HG03097 (cell line): Measurements from ENCODE around the gene HGS.
A peak's percentile ranks its signal among the peaks of the same experiment; 100 is the strongest.

Experiments used
- ATAC-seq: cut with Tn5 transposase; IDR thresholded peaks from one replicate; pipeline ENCODE4 v1.9.1; 2021; ENCODE audit not compliant: unreplicated experiment, low FRiP score

HGS gene

GRCh38 chr17:81683208-81683583 is 615 bp upstream of the HGS start:
- peak; percentile 9 for ATAC-seq

- ATAC-seq: no peak
These were observed 666 bp downstream of the HGS start for GRCh38 chr17:81684442-81684911.

DNA sequence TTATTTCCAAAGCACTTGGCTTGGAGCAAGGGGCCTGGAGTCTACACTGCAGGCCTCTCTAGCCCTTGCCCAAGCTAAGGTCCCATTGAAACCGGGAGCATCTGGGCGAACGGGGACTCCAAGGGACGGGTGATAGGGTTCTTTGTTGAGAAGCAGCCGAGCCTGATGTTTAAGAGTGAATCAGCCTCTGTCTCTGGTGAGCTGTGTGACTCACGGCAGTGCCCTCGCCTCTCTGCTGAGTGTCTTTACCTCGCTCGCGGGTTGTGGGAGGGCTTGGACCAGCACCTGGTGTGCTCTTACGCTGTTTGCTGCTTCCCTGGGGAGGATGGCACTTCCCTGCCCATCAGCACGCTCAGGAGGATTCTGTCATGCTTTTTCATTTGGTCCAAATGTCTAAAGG is 1.3 kb downstream of the HGS start:
- ATAC-seq: no peak

- ATAC-seq: no peak
These were observed 2.8 kb downstream of the HGS start for GRCh38 chr17:81686614-81687013.

DNA sequence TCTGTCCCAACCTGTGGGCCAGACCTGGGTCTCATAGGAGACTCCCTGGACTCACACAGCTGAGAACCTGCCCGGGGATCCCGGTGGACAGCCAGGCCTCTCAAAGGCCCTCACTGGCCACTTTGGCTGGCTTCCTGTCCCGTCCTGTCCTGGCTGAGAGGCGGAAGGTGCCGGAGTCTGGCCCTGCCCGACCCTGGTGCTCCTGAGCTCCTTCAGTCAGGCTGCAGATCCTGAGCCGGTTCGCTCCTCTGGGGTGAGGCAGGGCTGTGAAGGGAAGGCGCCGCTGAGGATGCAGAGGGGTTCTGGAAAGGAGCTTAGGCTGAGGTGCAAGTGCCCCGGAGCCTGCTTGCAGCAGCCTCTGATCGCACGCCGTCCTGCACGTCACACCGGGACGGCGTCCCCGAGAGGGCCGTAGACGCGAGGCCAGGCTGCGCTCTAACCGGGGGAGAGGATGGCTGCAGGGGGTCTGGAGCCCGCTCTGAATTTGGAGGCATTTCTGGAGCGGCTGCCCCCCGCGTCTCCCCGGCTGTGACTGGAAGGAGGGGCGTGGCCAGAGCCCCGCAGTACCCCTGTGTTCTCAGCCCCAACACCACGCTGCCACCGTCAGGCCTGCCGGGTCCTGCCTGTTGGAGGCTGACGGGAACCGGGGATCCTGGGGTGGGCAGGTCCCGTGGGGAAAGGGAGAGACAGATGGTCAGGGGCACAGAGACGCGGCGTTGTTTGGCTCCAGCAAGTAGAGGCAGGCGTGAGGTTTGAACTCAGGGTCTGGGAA is 4.1 kb downstream of the HGS start:
- no peak for ATAC-seq

DNA sequence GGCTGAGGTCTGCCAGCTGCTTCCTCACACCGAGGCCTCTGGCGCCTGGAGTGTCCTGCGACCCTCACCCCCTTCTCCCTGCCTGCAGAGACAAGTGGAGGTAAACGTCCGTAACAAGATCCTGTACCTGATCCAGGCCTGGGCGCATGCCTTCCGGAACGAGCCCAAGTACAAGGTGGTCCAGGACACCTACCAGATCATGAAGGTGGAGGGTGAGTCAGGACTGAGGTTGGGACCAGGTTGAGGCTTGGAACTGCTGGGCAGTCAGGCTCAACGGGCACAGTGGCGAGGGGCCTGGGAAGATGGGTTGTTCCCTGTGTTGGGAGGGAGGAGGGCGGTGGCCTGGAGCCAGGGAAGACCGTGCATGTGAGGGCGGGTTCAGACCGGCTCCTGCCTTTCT is 4.8 kb downstream of the HGS start:
- no peak for ATAC-seq

GRCh38 chr17:81690066-81690465 is 6.3 kb downstream of the HGS start:
- no peak for ATAC-seq

- ATAC-seq: no peak
These were observed 6.7 kb downstream of the HGS start for GRCh38 chr17:81690549-81690948.

- no peak for ATAC-seq
These were observed 7.4 kb downstream of the HGS start for GRCh38 chr17:81691196-81691595.

- ATAC-seq: no peak
These were observed 7.8 kb downstream of the HGS start for GRCh38 chr17:81691608-81692007.

- ATAC-seq: no peak
These were observed 9.8 kb downstream of the HGS start for GRCh38 chr17:81693509-81694210.

GRCh38 chr17:81694810-81695209 is 11.0 kb downstream of the HGS start:
- no peak for ATAC-seq

- ATAC-seq: no peak
These were observed 11.4 kb downstream of the HGS start for GRCh38 chr17:81695211-81695610.

DNA sequence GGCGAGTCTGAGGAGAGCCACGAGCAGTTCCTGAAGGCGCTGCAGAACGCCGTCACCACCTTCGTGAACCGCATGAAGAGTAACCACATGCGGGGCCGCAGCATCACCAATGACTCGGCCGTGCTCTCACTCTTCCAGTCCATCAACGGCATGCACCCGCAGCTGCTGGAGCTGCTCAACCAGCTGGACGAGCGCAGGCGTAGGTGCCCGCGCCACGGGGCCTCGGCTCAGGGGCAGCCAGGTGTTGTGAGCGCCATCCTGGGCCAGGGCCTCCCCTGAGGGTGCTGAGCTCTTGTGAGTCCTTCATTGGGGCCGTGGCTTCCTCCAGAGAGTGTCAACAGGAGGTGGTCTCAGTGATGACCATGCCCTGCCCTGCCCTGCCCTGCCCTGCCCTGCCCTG is 12.0 kb downstream of the HGS start:
- no peak for ATAC-seq

DNA sequence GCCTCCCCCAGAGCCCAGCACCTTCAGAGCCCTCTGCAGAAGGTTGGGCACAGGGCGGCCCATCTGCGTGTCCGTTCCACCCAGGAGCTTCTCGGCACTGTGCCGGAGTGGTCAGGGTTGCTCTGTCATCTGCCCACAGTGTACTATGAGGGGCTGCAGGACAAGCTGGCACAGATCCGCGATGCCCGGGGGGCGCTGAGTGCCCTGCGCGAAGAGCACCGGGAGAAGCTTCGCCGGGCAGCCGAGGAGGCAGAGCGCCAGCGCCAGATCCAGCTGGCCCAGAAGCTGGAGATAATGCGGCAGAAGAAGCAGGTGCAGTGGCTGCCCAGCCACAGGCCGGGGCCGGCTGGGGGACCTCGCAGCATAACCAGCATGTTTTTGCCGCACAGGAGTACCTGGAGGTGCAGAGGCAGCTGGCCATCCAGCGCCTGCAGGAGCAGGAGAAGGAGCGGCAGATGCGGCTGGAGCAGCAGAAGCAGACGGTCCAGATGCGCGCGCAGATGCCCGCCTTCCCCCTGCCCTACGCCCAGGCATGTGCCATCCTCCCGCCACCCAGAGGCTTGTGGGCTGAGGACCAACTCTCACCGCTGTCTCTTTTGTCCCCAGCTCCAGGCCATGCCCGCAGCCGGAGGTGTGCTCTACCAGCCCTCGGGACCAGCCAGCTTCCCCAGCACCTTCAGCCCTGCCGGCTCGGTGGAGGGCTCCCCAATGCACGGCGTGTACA is 12.6 kb downstream of the HGS start:
- no peak for ATAC-seq

DNA sequence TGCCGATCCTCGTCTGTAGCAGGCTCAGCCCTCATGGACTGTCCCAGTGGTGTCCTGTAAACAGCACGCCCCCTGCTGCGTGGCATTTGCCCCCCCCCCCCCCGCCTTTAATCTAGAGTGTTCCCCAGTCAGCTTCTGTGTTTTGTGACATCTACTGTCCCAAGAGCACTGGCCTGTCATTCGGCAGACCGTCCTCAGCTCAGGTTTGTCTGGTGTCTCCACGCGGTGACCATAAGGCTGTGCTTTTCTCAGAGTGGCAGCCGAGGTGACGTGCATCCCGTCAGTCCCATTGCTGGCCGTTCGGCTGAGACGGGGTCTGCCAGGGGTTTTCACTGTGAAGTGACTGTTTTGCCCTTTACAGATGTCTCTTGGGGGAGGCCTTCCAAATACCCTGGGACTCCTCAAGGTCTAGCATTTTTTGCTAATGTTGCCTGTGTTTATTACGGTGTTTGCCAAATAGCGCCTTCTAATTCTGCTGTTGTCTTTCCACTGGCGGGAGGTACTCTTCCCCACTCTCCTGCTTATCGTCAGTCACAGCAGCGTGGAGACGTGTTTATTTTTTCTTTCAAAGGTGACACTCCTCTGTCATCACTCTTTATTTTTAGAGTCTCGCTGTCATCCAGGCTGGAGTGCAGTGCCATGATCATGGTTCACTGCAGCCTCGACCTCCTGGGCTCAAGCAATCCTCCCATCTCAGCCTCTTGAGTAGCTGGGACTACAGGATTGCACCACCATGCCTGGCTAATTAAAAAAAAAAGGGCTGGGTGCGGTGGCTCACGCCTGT is 13.6 kb downstream of the HGS start:
- no peak for ATAC-seq

GRCh38 chr17:81700353-81701287 is 16.8 kb downstream of the HGS start:
- ATAC-seq: no peak

DNA sequence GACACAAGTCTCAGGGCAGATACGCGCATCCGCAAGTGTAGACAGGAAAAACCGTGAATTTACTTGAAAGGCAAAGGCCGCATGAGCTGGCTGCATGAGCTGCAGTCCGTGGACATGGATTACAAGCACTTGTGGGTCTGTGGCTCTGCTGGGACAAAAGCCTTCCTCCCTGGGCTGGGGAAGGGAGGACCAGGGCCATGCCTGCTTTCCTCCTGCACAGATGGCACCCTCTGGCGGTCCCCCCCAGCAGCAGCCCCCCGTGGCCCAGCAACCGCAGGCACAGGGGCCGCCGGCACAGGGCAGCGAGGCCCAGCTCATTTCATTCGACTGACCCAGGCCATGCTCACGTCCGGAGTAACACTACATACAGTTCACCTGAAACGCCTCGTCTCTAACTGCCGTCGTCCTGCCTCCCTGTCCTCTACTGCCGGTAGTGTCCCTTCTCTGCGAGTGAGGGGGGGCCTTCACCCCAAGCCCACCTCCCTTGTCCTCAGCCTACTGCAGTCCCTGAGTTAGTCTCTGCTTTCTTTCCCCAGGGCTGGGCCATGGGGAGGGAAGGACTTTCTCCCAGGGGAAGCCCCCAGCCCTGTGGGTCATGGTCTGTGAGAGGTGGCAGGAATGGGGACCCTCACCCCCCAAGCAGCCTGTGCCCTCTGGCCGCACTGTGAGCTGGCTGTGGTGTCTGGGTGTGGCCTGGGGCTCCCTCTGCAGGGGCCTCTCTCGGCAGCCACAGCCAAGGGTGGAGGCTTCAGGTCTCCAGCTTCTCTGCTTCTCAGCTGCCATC is 17.7 kb downstream of the HGS start:
- ATAC-seq: no peak
